Stomach (tissue), 4 donors: ENCODE data around the gene TPO.

Experiments used
- CTCF ChIP-seq, 7 experiments: fragments of 450-650 bp in 4 of 7; fragments of 200-600 bp in 3 of 7; sonication (generic) in 3 of 7; IDR thresholded peaks; one replicate each; pipeline ENCODE4 v1.5.1; 2016 to 2019; ENCODE audit warnings: antibody characterized with exemption in 7 of 7, control low read depth in 2 of 7, mild to moderate bottlenecking in 1 of 7
- EP300 ChIP-seq: sonication (generic); formaldehyde crosslinking; IDR thresholded peaks from one replicate; pipeline ENCODE4 v1.6.1; 2017; ENCODE audit warnings: antibody characterized with exemption
- POLR2A ChIP-seq, 4 donors: fragments of 450-650 bp; IDR thresholded peaks; one replicate each; pipeline ENCODE4 v1.6.1; 2016; ENCODE audit warnings: antibody characterized with exemption in 4 of 4, control low read depth in 2 of 4, mild to moderate bottlenecking in 1 of 4, moderate library complexity in 1 of 4
- POLR2AphosphoS5 ChIP-seq, 3 donors: sonication (generic); formaldehyde crosslinking; IDR thresholded peaks; one replicate each; pipeline ENCODE4 v1.6.1; 2016; ENCODE audit warnings: antibody characterized with exemption in 3 of 3

DNA sequence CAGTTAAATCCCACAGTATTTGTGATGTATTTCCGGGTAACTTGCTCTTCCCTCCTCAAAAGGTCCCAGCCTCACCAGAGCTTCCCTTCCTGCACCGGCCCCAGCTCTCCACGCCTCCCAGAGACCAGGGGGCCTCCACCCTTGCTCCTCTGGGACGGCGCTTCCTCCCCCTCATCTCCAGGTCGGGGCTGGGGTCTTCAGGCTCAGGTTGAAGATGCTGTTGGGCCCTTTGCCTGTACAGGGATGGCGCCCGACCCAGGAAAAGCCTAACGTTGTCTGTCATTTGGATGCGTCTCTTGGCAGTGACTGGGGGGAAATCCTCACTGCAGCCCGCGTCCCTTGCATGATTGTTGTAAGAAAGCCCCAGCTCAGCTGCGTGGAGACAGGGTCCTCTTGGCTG, 126.7 kb downstream of the TPO start:
- TF ChIP-seq CTCF (IDR thresholded peaks at IDR 0.05): no peak
- no peak for TF ChIP-seq EP300
- no peak for TF ChIP-seq POLR2A (IDR thresholded peaks at IDR 0.05)
- no peak for TF ChIP-seq POLR2AphosphoS5 (IDR thresholded peaks at IDR 0.05)
